Glutamatergic neuron (in vitro differentiated cells): Measurements from ENCODE around the gene DNAI1. TPM values are rescaled to one million over a fixed set of nuclear protein-coding genes. Genes with fewer than 3 reads are reported as not detected.

ENCODE experiments used
- DNase-seq: peaks from one replicate; pipeline ENCODE4 v3.0.0; 2022
- H3K27ac Mint-ChIP-seq: one replicate; pipeline ENCODE4 v1.8.0; 2020; ENCODE audit warnings: mild to moderate bottlenecking, mixed read lengths, inconsistent platforms; ENCODE audit not compliant: unreplicated experiment
- H3K27me3 Mint-ChIP-seq: one replicate; pipeline ENCODE4 v1.8.0; 2020; ENCODE audit warnings: mild to moderate bottlenecking, moderate library complexity, mixed read lengths, inconsistent platforms; ENCODE audit not compliant: unreplicated experiment
- H3K36me3 Mint-ChIP-seq: one replicate; pipeline ENCODE4 v1.8.0; 2020; ENCODE audit warnings: mild to moderate bottlenecking, mixed read lengths, inconsistent platforms; ENCODE audit not compliant: unreplicated experiment
- H3K4me1 Mint-ChIP-seq: one replicate; pipeline ENCODE4 v1.8.0; 2020; ENCODE audit warnings: mild to moderate bottlenecking, low read depth, mixed read lengths, inconsistent platforms; ENCODE audit not compliant: unreplicated experiment
- H3K4me3 Mint-ChIP-seq: one replicate; pipeline ENCODE4 v1.8.0; 2020; ENCODE audit warnings: mild to moderate bottlenecking, mixed read lengths, inconsistent platforms; ENCODE audit not compliant: unreplicated experiment
- H3K9me3 Mint-ChIP-seq: one replicate; pipeline ENCODE4 v1.8.0; 2020; ENCODE audit warnings: mild to moderate bottlenecking, moderate library complexity, mixed read lengths, inconsistent platforms; ENCODE audit not compliant: unreplicated experiment
- CTCF ChIP-seq: fragments of 200-600 bp; sonication (generic); IDR thresholded peaks from one replicate; pipeline ENCODE4 v1.5.0; 2021; ENCODE audit not compliant: partially characterized antibody, unreplicated experiment
- total RNA-seq: library from RNA; stranded (reverse); fragmentation: NEBNext Ultra II Directional; extraction: Animal tissue kit (Norgen Biotek cat#: 25700); gene quantifications from one replicate; pipeline ENCODE4 v1.2.1, GENCODE V29; 2021; ENCODE audit not compliant: unreplicated experiment

DNAI1 gene
- total RNA-seq, 1 donor from 2014 or later: 1.2 TPM

GRCh38 chr9:34450644-34451043 is 8.0 kb upstream of the DNAI1 start:
- DNase-seq: no peak
- Mint-ChIP-seq H3K9me3 (peaks cover 2% of the 10 kb centered on the region), H3K4me1 (peaks cover 43% of the 10 kb centered on the region), H3K4me3 (peak overlapping the region; percentile 26), H3K27me3 (peaks cover 3% of the 10 kb centered on the region), H3K36me3 (peaks cover 5% of the 10 kb centered on the region), H3K27ac (peak overlapping the region; percentile 59)
- TF ChIP-seq CTCF: no peak

GRCh38 chr9:34451135-34451534 is 7.5 kb upstream of the DNAI1 start:
- Mint-ChIP-seq H3K36me3 (peaks cover 5% of the 10 kb centered on the region), H3K27me3 (peaks cover 4% of the 10 kb centered on the region), H3K4me3 (peak overlapping the region; percentile 26), H3K4me1 (peaks cover 43% of the 10 kb centered on the region), H3K27ac (peak overlapping the region; percentile 59), H3K9me3 (peaks cover 2% of the 10 kb centered on the region)
- TF ChIP-seq CTCF: no peak
- DNase-seq: no peak

DNA sequence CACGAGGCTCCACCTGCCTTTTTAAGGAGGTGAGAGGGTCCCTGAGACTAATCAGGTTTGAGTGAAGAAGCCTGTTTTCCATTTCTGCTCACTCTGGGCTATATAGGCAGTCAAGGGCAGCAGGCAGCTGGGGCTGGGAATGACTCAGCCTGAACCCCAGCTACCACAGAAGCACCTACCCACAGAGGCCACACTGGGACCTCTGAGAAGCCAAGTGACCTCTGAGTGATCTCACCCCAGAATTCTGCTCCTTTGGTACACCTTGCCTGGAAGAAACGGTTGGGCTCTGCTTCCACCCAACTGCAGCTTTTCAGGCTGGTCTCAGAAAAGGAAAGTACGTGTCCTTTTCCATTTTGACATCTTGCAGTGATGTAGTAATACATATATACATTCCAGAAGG is 7.1 kb upstream of the DNAI1 start:
- Mint-ChIP-seq H3K27ac (peak overlapping the region; percentile 31), H3K27me3 (peaks cover 7% of the 10 kb centered on the region), H3K4me1 (peaks cover 47% of the 10 kb centered on the region), H3K9me3 (peaks cover 5% of the 10 kb centered on the region), H3K36me3 (peaks cover 9% of the 10 kb centered on the region), H3K4me3 (peak overlapping the region; percentile 59)
- no peak for DNase-seq
- no peak for TF ChIP-seq CTCF

DNA sequence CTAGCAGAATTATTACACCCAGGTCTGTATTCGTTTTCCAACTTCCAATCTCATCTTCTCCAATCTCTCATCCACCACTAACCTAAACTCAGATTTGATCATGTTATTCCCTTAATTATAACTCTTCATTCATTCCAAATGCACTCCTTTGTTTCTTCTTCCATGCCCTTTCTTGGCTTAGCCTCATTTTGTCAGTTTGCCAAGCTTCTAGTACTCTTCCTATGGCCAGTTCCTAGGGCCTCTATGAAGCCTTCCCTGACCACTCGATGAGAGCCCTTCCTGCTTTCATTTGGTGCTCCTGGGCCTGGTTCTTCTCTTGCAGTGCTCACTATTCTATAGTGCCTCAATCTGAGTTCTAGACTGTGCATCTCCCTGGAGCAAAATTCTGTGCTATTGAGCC is 6.0 kb upstream of the DNAI1 start:
- no peak for TF ChIP-seq CTCF
- Mint-ChIP-seq H3K36me3 (peaks cover 12% of the 10 kb centered on the region), H3K9me3 (peaks cover 13% of the 10 kb centered on the region), H3K27ac (no peak overlapping the region), H3K4me3 (peak overlapping the region; percentile 54), H3K27me3 (peaks cover 15% of the 10 kb centered on the region), H3K4me1 (peaks cover 51% of the 10 kb centered on the region)
- no peak for DNase-seq

DNA sequence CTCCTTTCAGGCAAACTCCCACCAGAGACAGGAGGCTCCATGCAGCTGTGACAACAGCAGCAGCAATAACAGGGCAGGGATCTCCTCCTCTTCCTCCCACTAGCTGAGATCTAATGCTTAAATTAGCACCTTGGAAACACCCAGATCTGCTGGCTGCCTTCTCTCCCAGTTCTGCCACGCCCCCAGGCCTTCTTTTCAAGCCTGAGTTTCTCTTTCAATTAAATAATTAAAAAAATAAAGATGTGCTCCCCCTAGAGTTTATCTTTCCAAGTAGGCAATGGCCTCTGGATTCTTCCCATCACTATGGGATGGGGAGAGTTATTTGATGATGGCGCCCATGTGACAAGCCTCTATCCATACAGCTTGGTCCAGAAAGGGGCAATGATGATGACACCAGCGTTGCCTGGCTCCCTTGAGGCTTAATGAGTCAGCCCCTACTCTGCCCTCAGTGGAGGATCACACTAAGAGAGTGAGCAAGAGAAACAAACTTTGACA is 4.0 kb upstream of the DNAI1 start:
- peak; percentile 29 for DNase-seq

More for the DNA sequence above, 4.0 kb upstream of the DNAI1 start:
- H3K9me3 Mint-ChIP-seq: peaks cover 22% of the 10 kb centered on the region
- peak overlapping the region; percentile 99 for H3K4me3 Mint-ChIP-seq
- no peak for TF ChIP-seq CTCF
- peaks cover 23% of the 10 kb centered on the region for H3K27me3 Mint-ChIP-seq
- H3K36me3 Mint-ChIP-seq: peaks cover 12% of the 10 kb centered on the region
- H3K27ac Mint-ChIP-seq: peak overlapping the region; percentile 87
- H3K4me1 Mint-ChIP-seq: peaks cover 60% of the 10 kb centered on the region
